SK-N-SH treated with all-trans-retinoic acid at 6 μM for 48 hours (cell line): ENCODE results near the gene FAM47E.

Source experiments
- ATAC-seq: fragments of 200-7000 bp; cut with Tn5 transposase; 3 replicates; pipeline ENCODE4 v1.9.1; 2020; ENCODE audit warnings: mild to moderate bottlenecking, moderate library complexity
- ARNTL ChIP-seq: fragments of 450-650 bp; formaldehyde crosslinking; IDR thresholded peaks from 2 replicates; pipeline ENCODE4 v1.5.0; 2020; ENCODE audit warnings: low read depth, mild to moderate bottlenecking, moderate library complexity, borderline replicate concordance
- BACH2 ChIP-seq: fragments of 250-450 bp; sonication (Bioruptor Pico); IDR thresholded peaks from 2 replicates; pipeline ENCODE4 v1.9.0; 2021; ENCODE audit warnings: mild to moderate bottlenecking, borderline replicate concordance
- CREB5 ChIP-seq: fragments of 250-450 bp; sonication (Bioruptor Pico); IDR thresholded peaks from 2 replicates; pipeline ENCODE4 v1.5.1; 2020; ENCODE audit warnings: low read depth, mild to moderate bottlenecking, moderate library complexity
- CSDC2 ChIP-seq: fragments of 250-450 bp; sonication (Bioruptor Pico); IDR thresholded peaks from 2 replicates; pipeline ENCODE4 v1.5.0; 2020; ENCODE audit warnings: mild to moderate bottlenecking, moderate library complexity
- CSRNP3 ChIP-seq: fragments of 250-450 bp; sonication (Bioruptor Pico); IDR thresholded peaks from 2 replicates; pipeline ENCODE4 v1.5.1; 2021; ENCODE audit warnings: mild to moderate bottlenecking, moderate library complexity
- ESRRG ChIP-seq: fragments of 250-450 bp; sonication (Bioruptor Pico); IDR thresholded peaks from 2 replicates; pipeline ENCODE4 v1.6.1; 2021; ENCODE audit warnings: mild to moderate bottlenecking
- ISL1 ChIP-seq: fragments of 250-450 bp; sonication (Bioruptor Pico); IDR thresholded peaks from 2 replicates; pipeline ENCODE4 v2.1.2; 2022; ENCODE audit warnings: mild to moderate bottlenecking, moderate library complexity
- OSR1 ChIP-seq: fragments of 250-450 bp; sonication (Bioruptor Pico); IDR thresholded peaks from 2 replicates; pipeline ENCODE4 v1.8.0; 2022; ENCODE audit warnings: moderate library complexity, mild to moderate bottlenecking, inconsistent platforms
- PATZ1 ChIP-seq: fragments of 250-450 bp; sonication (Bioruptor Pico); IDR thresholded peaks from 2 replicates; pipeline ENCODE4 v1.8.0; 2020; ENCODE audit warnings: mild to moderate bottlenecking, moderate library complexity, borderline replicate concordance
- POU6F1 ChIP-seq: fragments of 250-450 bp; sonication (Bioruptor Pico); IDR thresholded peaks from 2 replicates; pipeline ENCODE4 v1.8.0; 2021; ENCODE audit warnings: low read depth, mild to moderate bottlenecking, moderate library complexity, borderline replicate concordance
- PPARA ChIP-seq: fragments of 250-450 bp; sonication (Bioruptor Pico); IDR thresholded peaks from 2 replicates; pipeline ENCODE4 v1.5.0; 2020; ENCODE audit warnings: mild to moderate bottlenecking, borderline replicate concordance
- SNAI2 ChIP-seq: fragments of 250-450 bp; sonication (Bioruptor Pico); IDR thresholded peaks from 2 replicates; pipeline ENCODE4 v1.5.0; 2020; ENCODE audit warnings: mild to moderate bottlenecking, moderate library complexity
- TCF4 ChIP-seq: fragments of 250-450 bp; sonication (Bioruptor Pico); IDR thresholded peaks from 2 replicates; pipeline ENCODE4 v1.8.0; 2021; ENCODE audit warnings: mild to moderate bottlenecking, moderate library complexity, borderline replicate concordance
- TSHZ2 ChIP-seq: fragments of 250-450 bp; sonication (Bioruptor Pico); IDR thresholded peaks from 2 replicates; pipeline ENCODE4 v1.5.0; 2020; ENCODE audit warnings: mild to moderate bottlenecking, moderate library complexity
- ZC3H10 ChIP-seq: fragments of 250-450 bp; sonication (Bioruptor Pico); IDR thresholded peaks from 2 replicates; pipeline ENCODE4 v1.5.1; 2021; ENCODE audit warnings: mild to moderate bottlenecking, moderate library complexity
- ZFP3 ChIP-seq: fragments of 250-450 bp; sonication (Bioruptor Pico); IDR thresholded peaks from 2 replicates; pipeline ENCODE4 v1.5.0; 2020; ENCODE audit warnings: mild to moderate bottlenecking, moderate library complexity
- ZFP30 ChIP-seq: fragments of 450-650 bp; formaldehyde crosslinking; IDR thresholded peaks from 2 replicates; pipeline ENCODE4 v1.5.0; 2022; ENCODE audit warnings: mild to moderate bottlenecking, moderate library complexity
- ZNF565 ChIP-seq: fragments of 450-650 bp; formaldehyde crosslinking; conservative IDR thresholded peaks from 2 replicates; pipeline ENCODE4 v1.5.0; 2020; ENCODE audit warnings: low read depth, mild to moderate bottlenecking, moderate library complexity
- ZNF70 ChIP-seq: fragments of 450-650 bp; formaldehyde crosslinking; IDR thresholded peaks from 2 replicates; pipeline ENCODE4 v1.5.0; 2020; ENCODE audit warnings: mild to moderate bottlenecking, moderate library complexity
- ZNF8 ChIP-seq: fragments of 450-650 bp; formaldehyde crosslinking; IDR thresholded peaks from 2 replicates; pipeline ENCODE4 v1.5.0; 2020; ENCODE audit warnings: mild to moderate bottlenecking, moderate library complexity

The FAM47E gene

GRCh38 chr4:76208005-76208765 lies 43.3 kb upstream of the FAM47E start (continued):
- TF ChIP-seq BACH2 (no peak), TCF4 (CRISPR knock-in tag) (peak; percentile 23; the same call in 1 of the 2 replicates), SNAI2 (no peak), ZFP30 (no peak), CSDC2 (CRISPR knock-in tag) (no peak), ZC3H10 (peak; percentile 85), OSR1 (CRISPR knock-in tag) (no peak), ZFP3 (CRISPR knock-in tag) (no peak)

GRCh38 chr4:76209881-76210280 lies 41.6 kb upstream of the FAM47E start:
- ATAC-seq = no peak
- TF ChIP-seq TCF4 (CRISPR knock-in tag) (no peak), CSDC2 (CRISPR knock-in tag) (no peak), BACH2 (no peak), TSHZ2 (CRISPR knock-in tag) (no peak), ZFP30 (no peak), PPARA (CRISPR knock-in tag) (no peak), CSRNP3 (CRISPR knock-in tag) (no peak), ZNF8 (no peak), ZNF70 (CRISPR knock-in tag) (no peak), ARNTL (CRISPR knock-in tag) (no peak), POU6F1 (CRISPR knock-in tag) (no peak), ISL1 (no peak), PATZ1 (CRISPR knock-in tag) (no peak), OSR1 (CRISPR knock-in tag) (no peak), CREB5 (CRISPR knock-in tag) (no peak), ZNF565 (no peak), ZFP3 (CRISPR knock-in tag) (no peak)

GRCh38 chr4:76210452-76210851 lies 41.1 kb upstream of the FAM47E start:
- ATAC-seq = no peak
- no peak for TF ChIP-seq TSHZ2 (CRISPR knock-in tag)
- TF ChIP-seq CSRNP3 (CRISPR knock-in tag) = no peak
- TF ChIP-seq ESRRG (CRISPR knock-in tag) = no peak
- TF ChIP-seq PATZ1 (CRISPR knock-in tag) = no peak
- no peak for TF ChIP-seq ZFP30
- TF ChIP-seq OSR1 (CRISPR knock-in tag) = no peak
